ENCODE measurements around the gene TRABD. TPM values are rescaled to one million over a fixed set of nuclear protein-coding genes. Genes with fewer than 3 reads are reported as not detected.

The TRABD gene
- polyA plus RNA-seq, 3 donors, result 17.5 to 31.3 (median 29.6) TPM

- no peak for DNase-seq (ENCODE audit: extremely low read depth in 1 of 11, low read depth in 9 of 11, low spot score in 4 of 11)
Measured at GRCh38 chr22:50169774-50170341, 15.9 kb upstream of the TRABD start.

DNA sequence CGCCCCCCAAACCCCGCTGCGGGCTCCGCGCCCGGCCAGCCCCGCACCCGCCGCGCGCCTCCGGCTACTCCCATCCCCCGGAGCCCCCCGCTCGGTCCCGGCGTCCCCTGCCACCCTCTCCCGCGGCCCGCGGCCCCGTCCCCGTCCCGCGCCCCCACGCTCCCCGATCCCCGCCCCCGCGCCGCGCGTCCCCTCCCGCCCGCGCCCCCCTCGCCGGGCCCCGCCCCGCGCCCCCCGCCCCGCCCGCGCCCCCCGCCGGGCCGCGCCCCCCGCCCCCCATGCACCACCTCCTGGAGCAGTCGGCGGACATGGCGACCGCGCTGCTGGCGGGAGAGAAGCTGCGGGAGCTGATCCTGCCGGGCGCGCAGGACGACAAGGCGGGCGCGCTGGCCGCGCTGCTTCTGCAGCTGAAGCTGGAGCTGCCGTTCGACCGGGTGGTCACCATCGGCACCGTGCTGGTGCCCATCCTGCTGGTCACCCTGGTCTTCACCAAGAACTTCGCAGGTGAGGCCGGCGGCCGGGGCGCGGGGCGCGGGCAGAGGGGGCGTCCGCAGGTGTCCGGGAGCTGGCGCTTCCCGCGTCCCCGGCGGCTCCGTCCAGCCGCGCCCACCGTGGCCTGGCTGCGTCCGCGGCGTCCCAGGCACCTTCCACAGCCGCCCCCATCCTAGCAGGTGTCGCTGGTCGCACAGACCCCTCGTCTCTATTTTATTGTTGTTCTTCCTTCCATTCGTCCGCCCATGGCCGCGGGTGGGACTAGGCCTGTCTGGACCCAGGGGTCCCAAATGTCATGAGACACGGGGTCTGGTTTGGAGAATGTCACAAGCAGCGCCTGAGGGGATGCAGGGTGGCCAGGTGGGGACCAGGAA, 15.0 kb upstream of the TRABD start, which contains the start of gene PANX2:
PANX2 (plus strand) TSS at position 279 of the 866 bp plus-strand sequence; CDS start at position 279, 0 bp downstream.
- no peak for DNase-seq (ENCODE audit: extremely low read depth in 1 of 11, low read depth in 9 of 11, low spot score in 4 of 11)

- DNase-seq (ENCODE audit: extremely low read depth in 1 of 11, low read depth in 9 of 11, low spot score in 4 of 11), result no peak
Measured at GRCh38 chr22:50171319-50171964, 14.3 kb upstream of the TRABD start.

DNA sequence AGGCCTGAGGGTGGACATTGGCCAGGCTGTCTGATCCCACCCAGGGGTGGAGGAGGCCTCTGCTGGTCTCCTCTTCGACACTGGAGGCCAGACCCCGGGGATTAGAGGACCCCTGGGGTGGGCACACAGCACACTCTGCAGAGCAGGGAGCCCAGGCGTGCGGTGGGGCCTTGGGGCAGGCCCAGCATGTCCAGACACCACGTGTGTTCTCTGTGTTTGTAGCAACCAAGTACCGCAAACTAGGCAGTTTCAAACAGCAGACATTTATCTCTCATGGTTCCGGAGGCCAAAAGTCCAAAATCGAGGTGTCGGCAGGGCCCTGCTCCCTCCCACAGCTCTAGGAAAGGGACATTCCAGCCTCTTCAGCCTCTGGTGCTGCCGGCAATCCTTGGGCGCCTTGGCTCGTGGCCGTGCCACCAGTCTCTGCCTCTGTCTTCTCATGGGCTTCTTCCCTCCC, 13.7 kb upstream of the TRABD start:
- DNase-seq (ENCODE audit: extremely low read depth in 1 of 11, low read depth in 9 of 11, low spot score in 4 of 11), result no peak

DNA sequence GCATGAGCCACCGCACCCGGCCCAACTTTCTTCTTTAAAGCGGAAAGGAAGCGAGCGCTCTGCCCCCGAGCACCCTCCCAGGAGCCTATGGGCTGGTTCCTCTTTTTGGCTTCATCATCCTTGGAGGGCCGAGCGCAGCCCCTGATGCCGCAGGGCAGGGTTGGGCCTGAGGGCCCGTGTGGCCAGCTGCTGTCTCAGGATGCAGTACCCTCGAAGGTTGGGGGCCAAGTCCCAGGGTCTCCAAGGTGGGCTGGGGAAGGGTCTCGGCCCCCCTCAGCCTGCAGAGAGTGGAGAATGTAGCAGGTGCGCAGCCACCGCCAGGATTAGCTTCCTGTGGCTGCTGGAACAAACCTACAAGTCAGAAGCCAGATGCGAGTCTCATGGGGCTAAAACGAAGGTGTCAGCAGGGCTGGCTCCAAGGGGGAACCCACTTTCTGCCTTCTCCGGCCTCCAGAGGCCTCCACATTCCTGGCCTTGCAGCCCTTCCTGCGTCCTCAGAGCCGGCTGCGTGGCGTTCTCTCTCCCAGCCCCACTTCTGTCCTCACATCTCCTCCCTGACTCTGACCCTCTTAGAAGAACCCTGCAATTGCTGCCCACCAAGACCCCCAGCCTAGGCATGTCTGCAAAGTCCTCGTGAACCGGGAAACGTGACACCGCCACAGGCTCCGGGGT, 12.3 kb upstream of the TRABD start:
- no peak for DNase-seq (ENCODE audit: extremely low read depth in 1 of 11, low read depth in 9 of 11, low spot score in 4 of 11)

- DNase-seq (ENCODE audit: extremely low read depth in 1 of 11, low read depth in 9 of 11, low spot score in 4 of 11), result no peak
Measured at GRCh38 chr22:50173983-50174355, 11.7 kb upstream of the TRABD start.

DNA sequence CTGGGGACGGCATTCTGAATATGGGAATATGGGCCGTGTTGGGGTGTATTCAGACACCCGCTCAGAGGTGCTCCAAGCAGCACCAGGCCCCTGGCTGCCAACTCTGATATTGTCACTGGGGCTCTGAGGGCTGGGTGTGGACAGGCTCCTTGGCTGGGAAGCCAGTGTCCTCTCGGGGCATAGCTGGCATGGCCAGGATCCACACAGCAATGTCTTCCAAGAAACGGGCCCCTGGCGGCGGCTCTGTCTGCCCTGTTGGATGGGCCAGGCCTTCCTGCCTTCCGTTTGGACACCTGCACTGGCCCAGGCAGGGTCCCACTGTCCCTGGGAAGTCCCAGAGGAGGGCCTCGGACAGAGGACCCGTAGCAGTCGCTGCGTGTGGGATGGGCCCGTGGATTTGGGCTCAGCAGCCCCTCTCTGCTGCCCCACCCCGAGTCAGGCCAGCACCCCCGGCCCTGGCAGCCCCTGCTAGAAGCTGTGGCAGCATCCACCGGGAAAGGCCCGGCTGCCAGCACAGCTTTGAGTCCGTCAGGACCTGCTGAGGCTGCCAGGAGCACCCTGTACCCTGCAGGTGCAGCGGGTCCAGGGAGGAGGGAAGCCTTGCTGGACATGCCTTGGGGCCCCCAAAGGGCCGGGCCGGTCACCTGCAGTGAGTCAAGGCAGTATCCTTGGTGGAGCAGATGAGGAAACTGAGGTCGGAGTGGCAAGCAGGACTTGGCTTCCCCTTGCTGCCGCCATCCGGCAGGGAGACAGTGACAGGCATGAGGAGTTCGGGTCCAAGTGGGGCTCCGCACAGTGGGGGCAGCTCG, 11.1 kb upstream of the TRABD start:
- DNase-seq (ENCODE audit: extremely low read depth in 1 of 11, low read depth in 9 of 11, low spot score in 4 of 11), result no peak

DNA sequence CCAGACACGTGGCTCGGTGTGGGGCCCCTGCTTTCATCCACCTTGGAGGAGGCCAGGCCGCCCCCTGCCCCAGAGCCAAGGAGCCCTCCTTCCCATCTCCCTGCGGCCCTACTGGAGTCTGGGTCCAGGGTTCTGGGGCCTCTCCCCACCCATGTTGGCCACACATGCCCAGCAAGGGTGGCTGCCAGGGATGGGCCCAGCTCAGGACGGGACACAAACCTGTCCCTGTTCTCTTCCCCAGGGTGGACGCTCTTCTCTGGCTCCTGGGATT, 10.6 kb upstream of the TRABD start:
- DNase-seq (ENCODE audit: extremely low read depth in 1 of 11, low read depth in 9 of 11, low spot score in 4 of 11), result no peak

DNA sequence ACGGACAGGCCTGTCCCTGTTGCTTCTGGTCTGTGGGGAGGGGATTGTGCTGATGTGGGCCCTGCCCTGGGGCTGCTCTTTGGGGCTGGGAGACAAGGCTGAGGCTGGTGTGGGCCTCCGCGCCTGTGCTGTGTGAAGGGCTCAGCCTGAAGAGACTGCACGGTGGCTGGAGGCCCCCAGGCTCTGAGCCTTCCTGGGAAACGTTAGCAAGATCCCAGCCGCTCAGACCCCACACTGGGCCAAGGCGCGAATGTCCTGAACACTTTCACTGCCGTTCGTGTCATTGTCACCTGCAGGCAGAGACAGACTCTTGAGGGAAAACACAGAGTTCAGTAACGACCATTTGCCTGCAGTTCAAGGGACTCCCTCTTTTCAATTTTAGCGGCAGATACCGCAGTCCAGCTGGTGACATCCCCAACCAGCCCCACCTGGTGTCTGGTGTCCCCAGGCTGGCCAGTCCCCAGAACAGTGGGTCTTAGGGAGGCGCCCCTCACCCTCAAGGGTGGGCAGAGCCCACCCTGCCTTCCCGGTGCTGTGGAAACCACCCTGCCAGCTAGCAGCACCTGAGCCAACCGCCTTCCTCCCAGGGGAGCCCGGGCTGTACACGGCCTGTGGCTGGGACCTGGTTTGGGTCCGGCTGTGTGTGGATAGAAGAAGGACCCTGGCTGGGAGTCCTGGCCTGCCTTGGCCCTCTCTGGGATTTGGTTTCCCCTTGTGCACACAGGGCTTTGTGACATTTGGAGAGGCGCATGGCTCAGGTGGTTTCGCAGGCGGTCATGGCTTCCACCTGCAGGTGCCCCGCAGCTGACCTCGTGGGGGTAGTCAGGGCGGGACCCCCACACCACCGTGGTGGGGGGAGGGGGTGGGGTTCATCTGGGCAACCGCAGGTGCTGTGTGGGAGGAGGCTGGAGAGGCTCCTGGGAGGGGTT, 9.5 kb upstream of the TRABD start:
- DNase-seq (ENCODE audit: extremely low read depth in 1 of 11, low read depth in 9 of 11, low spot score in 4 of 11), result no peak

GRCh38 chr22:50176850-50177536, 8.7 kb upstream of the TRABD start:
- no peak for DNase-seq (ENCODE audit: extremely low read depth in 1 of 11, low read depth in 9 of 11, low spot score in 4 of 11)

DNA sequence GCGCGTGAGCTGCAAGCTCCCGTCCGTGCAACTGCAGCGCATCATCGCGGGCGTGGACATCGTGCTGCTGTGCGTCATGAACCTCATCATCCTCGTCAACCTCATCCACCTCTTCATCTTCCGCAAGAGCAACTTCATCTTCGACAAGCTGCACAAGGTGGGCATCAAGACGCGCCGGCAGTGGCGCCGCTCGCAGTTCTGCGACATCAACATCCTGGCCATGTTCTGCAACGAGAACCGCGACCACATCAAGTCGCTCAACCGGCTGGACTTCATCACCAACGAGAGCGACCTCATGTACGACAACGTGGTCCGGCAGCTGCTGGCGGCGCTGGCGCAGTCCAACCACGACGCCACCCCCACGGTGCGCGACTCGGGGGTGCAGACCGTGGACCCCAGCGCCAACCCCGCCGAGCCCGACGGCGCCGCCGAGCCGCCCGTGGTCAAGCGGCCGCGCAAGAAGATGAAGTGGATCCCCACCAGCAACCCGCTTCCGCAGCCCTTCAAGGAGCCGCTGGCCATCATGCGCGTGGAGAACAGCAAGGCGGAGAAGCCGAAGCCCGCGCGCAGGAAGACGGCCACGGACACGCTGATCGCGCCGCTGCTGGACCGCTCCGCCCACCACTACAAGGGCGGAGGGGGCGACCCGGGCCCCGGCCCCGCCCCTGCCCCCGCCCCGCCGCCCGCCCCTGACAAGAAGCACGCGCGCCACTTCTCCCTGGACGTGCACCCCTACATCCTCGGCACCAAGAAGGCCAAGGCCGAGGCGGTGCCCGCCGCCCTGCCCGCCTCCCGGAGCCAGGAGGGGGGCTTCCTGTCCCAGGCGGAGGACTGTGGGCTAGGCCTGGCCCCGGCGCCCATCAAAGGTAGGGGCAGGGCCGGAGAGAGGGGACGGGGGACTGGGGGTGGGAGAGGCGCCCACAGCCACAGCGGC, 7.9 kb upstream of the TRABD start:
- DNase-seq (ENCODE audit: extremely low read depth in 1 of 11, low read depth in 9 of 11, low spot score in 4 of 11), result no peak

DNA sequence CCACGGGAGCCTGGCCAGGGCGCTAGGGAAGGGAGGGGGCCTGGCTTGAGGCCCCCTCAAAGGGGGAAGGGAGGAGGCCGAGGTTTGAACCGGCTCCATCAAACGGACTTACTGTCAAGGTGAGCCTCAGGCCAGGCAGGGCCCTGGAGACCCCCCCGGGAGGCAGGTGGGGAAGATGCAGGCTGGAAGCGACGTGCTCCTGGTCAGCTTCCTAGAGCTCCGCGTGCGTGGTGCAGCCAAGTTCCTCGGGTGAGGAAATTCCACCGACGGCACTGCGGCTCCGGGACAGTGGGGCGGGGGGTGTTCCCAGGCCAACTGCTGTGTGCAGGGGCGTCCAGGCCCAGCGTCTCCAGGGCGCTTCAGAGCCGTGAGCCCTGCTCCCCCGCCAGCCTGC, 7.2 kb upstream of the TRABD start:
- no peak for DNase-seq (ENCODE audit: extremely low read depth in 1 of 11, low read depth in 9 of 11, low spot score in 4 of 11)

- DNase-seq (ENCODE audit: extremely low read depth in 1 of 11, low read depth in 9 of 11, low spot score in 4 of 11), result no peak
Measured at GRCh38 chr22:50178871-50179869, 6.5 kb upstream of the TRABD start.

DNA sequence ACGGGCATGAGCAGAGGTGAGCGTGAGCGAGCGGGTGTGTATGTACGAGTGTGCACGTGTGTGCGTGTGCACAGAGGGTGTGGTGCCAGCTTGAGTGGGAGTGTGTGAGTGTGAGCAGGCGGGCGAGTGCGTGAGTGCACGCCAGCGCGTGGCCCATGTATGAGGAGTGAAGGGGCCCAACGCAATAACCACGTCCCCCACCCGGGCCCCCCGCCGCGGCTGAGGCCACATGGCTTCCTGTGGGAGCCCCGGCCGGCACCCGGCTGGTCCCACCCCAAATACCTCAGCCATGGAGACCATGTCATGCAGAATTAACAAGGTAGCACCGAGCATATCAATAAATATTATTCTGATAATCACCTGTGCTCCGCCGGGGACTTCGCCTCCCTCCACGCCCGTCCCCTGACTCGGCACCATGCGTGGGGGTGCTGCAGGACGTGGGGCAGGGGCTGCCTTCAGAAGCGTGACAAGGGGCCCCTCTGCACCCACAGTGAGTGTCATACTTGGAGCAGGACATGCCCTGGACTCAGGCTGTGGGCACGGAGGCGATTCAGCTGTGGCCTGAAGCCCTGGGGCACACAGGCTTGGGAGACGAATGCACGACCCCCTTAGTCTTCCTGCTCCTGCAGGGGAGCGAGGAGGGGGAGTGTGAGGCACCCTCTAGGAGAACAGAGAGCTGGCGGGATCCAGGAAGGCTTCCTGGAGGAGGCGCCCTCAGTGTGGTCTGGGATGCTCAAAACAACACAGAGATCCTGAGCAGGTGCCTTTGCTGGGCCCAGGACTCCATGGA, 5.6 kb upstream of the TRABD start:
- DNase-seq (ENCODE audit: extremely low read depth in 1 of 11, low read depth in 9 of 11, low spot score in 4 of 11), result no peak

Measured in renal cortex interstitium (tissue), 11 donors.